ENCODE data around the gene TPCN1.

The TPCN1 gene

GRCh38 chr12:113322343-113322742, 101.1 kb downstream of the TPCN1 start:
- Histone ChIP-seq H3K36me3 (ENCODE audit: low read depth) (peaks cover 19% of the 10 kb centered on the region), H3K4me3 (ENCODE audit: severe bottlenecking) (no peak overlapping the region), H3K27me3 (ENCODE audit: insufficient read depth, poor library complexity, severe bottlenecking) (no peaks in the 10 kb centered on the region), H3K4me1 (ENCODE audit: insufficient read depth, poor library complexity, severe bottlenecking) (no peaks in the 10 kb centered on the region), H3K27ac (ENCODE audit: poor library complexity, severe bottlenecking) (peak overlapping the region; percentile 11), H3K9me3 (ENCODE audit: severe bottlenecking) (no peaks in the 10 kb centered on the region)
- TF ChIP-seq CTCF (IDR thresholded peaks at IDR 0.05; ENCODE audit: poor library complexity, severe bottlenecking) = no peak
- ATAC-seq (ENCODE audit: low read depth) = peak; percentile 79
- DNase-seq (ENCODE audit: low spot score) = no peak

GRCh38 chr12:113325916-113326315, 104.7 kb downstream of the TPCN1 start:
- Histone ChIP-seq H3K9me3 (ENCODE audit: severe bottlenecking) (no peaks in the 10 kb centered on the region), H3K4me3 (ENCODE audit: severe bottlenecking) (no peak overlapping the region), H3K27me3 (ENCODE audit: insufficient read depth, poor library complexity, severe bottlenecking) (no peaks in the 10 kb centered on the region), H3K27ac (ENCODE audit: poor library complexity, severe bottlenecking) (no peak overlapping the region), H3K4me1 (ENCODE audit: insufficient read depth, poor library complexity, severe bottlenecking) (no peaks in the 10 kb centered on the region), H3K36me3 (ENCODE audit: low read depth) (peaks cover 29% of the 10 kb centered on the region)
- ATAC-seq (ENCODE audit: low read depth) (no peak), DNase-seq (ENCODE audit: low spot score) (no peak)
- TF ChIP-seq CTCF (IDR thresholded peaks at IDR 0.05; ENCODE audit: poor library complexity, severe bottlenecking) = no peak

DNA sequence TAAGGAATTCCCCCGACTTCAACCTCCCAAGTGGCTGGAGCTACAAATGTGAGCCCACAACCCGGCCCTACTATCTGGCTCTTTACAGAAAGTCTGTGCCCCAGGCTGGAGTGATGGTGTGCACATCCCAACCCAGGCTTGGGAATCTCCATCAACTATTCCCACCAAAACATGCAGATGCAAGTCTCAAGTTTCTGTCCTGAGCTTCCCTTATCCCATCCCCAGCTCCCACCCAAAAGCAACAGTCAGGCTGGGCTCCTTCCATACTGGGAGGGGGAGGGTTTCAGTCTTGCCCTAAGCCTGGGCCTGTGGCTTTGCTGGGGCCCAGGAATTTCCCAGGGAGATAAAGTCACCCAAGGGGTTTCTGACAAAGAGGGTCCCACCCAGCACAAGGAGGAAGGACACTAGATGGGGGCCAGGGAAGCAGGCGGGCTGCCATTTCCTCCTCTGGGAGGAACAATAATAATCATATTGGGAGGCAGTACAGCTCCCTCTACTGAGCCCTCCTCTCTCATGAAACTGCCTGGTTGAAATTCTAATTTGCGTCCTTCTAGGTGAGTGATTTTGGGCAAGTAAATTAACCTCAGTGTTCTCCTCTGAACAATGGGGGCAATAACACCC, 105.6 kb downstream of the TPCN1 start:
- H3K36me3 ChIP-seq (ENCODE audit: low read depth) = peaks cover 29% of the 10 kb centered on the region
- no peaks in the 10 kb centered on the region for H3K27me3 ChIP-seq (ENCODE audit: insufficient read depth, poor library complexity, severe bottlenecking)
- ATAC-seq (ENCODE audit: low read depth) (no peak), DNase-seq (ENCODE audit: low spot score) (no peak)
- no peaks in the 10 kb centered on the region for H3K4me1 ChIP-seq (ENCODE audit: insufficient read depth, poor library complexity, severe bottlenecking)
- no peak overlapping the region for H3K4me3 ChIP-seq (ENCODE audit: severe bottlenecking)
- H3K9me3 ChIP-seq (ENCODE audit: severe bottlenecking) = no peaks in the 10 kb centered on the region
- no peak overlapping the region for H3K27ac ChIP-seq (ENCODE audit: poor library complexity, severe bottlenecking)
- TF ChIP-seq CTCF (IDR thresholded peaks at IDR 0.05; ENCODE audit: poor library complexity, severe bottlenecking) = no peak

- ATAC-seq (ENCODE audit: low read depth) = no peak
- no peak overlapping the region for H3K27ac ChIP-seq (ENCODE audit: poor library complexity, severe bottlenecking)
- DNase-seq (ENCODE audit: low spot score) = no peak
- H3K9me3 ChIP-seq (ENCODE audit: severe bottlenecking) = no peaks in the 10 kb centered on the region
- peaks cover 33% of the 10 kb centered on the region for H3K36me3 ChIP-seq (ENCODE audit: low read depth)
- no peak overlapping the region for H3K4me3 ChIP-seq (ENCODE audit: severe bottlenecking)
- no peak for TF ChIP-seq CTCF (IDR thresholded peaks at IDR 0.05; ENCODE audit: poor library complexity, severe bottlenecking)
- peaks cover under 1% of the 10 kb centered on the region for H3K4me1 ChIP-seq (ENCODE audit: insufficient read depth, poor library complexity, severe bottlenecking)
- no peaks in the 10 kb centered on the region for H3K27me3 ChIP-seq (ENCODE audit: insufficient read depth, poor library complexity, severe bottlenecking)
These were observed 107.2 kb downstream of the TPCN1 start for GRCh38 chr12:113328368-113328889.

All from RWPE2 (cell line).